ENCODE data around the gene IARS2.
"Not testable (repeated sequence)": the region's sequence is repeated elsewhere in the genome, so short reads cannot be mapped to it uniquely, and the experiment has no call there.

Gene IARS2

GRCh38 chr1:220160027-220160426, 66.1 kb downstream of the IARS2 start:
- H3K9me3 ChIP-seq (ENCODE audit: control extremely low read depth in 1 of 5, control insufficient read depth in 4 of 5, insufficient read depth in 2 of 5, low read depth in 1 of 5, low read length in 4 of 5) = no peaks in the 10 kb centered on the region
- H3K36me3 ChIP-seq (ENCODE audit: control insufficient read depth in 4 of 4, insufficient read depth in 4 of 4, low read length in 3 of 4) = peaks cover 17 to 60% (median 37%) of the 10 kb centered on the region in 4 experiments
- no CpG with 5 or more reads among the region's 1 CpG for WGBS (ENCODE audit: insufficient coverage)
- H3K4me3 ChIP-seq (ENCODE audit: control insufficient read depth in 1 of 7, extremely low read depth in 1 of 7, insufficient read depth in 4 of 7, low read depth in 2 of 7, low read length in 6 of 7) = no peak overlapping the region
- H3K27me3 ChIP-seq (replicated peaks in 2 of 5; ENCODE audit: control insufficient read depth in 4 of 5, insufficient read depth in 5 of 5, low read length in 4 of 5) = no peaks in the 10 kb centered on the region
- DNase-seq = no peak
- no peaks in the 10 kb centered on the region for H3K4me1 ChIP-seq (ENCODE audit: control extremely low read depth in 1 of 4, control insufficient read depth in 4 of 4, insufficient read depth in 4 of 4, low read length in 3 of 4)
- no peak overlapping the region for H3K27ac ChIP-seq (ENCODE audit: insufficient read depth in 1 of 2, low read depth in 1 of 2, low read length in 2 of 2, poor library complexity in 1 of 2, severe bottlenecking in 2 of 2)
- POLR2A ChIA-PET = no interaction called here
- CTCF ChIA-PET = interaction anchor here (1.7 to 1.9 kb wide), 2 partner anchors 9 to 10 kb away, joined by 4 to 9 read pairs; no protein-coding TSS in a partner anchor

- DNase-seq = no peak
- no CpG with 5 or more reads among the region's 1 CpG for WGBS (ENCODE audit: insufficient coverage)
- no peaks in the 10 kb centered on the region for H3K27me3 ChIP-seq (replicated peaks in 2 of 5; ENCODE audit: control insufficient read depth in 4 of 5, insufficient read depth in 5 of 5, low read length in 4 of 5)
- ChIA-PET CTCF (interaction anchor here (1.3 kb wide), 1 partner anchor 55 kb away, joined by 4 read pairs; no protein-coding TSS in a partner anchor), POLR2A (no interaction called here)
- H3K4me1 ChIP-seq (ENCODE audit: control extremely low read depth in 1 of 4, control insufficient read depth in 4 of 4, insufficient read depth in 4 of 4, low read length in 3 of 4) = no peaks in the 10 kb centered on the region
- peaks cover 14 to 56% (median 37%) of the 10 kb centered on the region in 4 experiments for H3K36me3 ChIP-seq (ENCODE audit: control insufficient read depth in 4 of 4, insufficient read depth in 4 of 4, low read length in 3 of 4)
- H3K9me3 ChIP-seq (ENCODE audit: control extremely low read depth in 1 of 5, control insufficient read depth in 4 of 5, insufficient read depth in 2 of 5, low read depth in 1 of 5, low read length in 4 of 5) = no peaks in the 10 kb centered on the region
- no peak overlapping the region for H3K4me3 ChIP-seq (ENCODE audit: control insufficient read depth in 1 of 7, extremely low read depth in 1 of 7, insufficient read depth in 4 of 7, low read depth in 2 of 7, low read length in 6 of 7)
- no peak overlapping the region for H3K27ac ChIP-seq (ENCODE audit: insufficient read depth in 1 of 2, low read depth in 1 of 2, low read length in 2 of 2, poor library complexity in 1 of 2, severe bottlenecking in 2 of 2)
These were observed 70.2 kb downstream of the IARS2 start for GRCh38 chr1:220164116-220164515.

- Histone ChIP-seq H3K27me3 (replicated peaks in 2 of 5; ENCODE audit: control insufficient read depth in 4 of 5, insufficient read depth in 5 of 5, low read length in 4 of 5) (no peaks in the 10 kb centered on the region), H3K27ac (ENCODE audit: insufficient read depth in 1 of 2, low read depth in 1 of 2, low read length in 2 of 2, poor library complexity in 1 of 2, severe bottlenecking in 2 of 2) (no peak overlapping the region), H3K36me3 (ENCODE audit: control insufficient read depth in 4 of 4, insufficient read depth in 4 of 4, low read length in 3 of 4) (peaks cover 14 to 59% (median 38%) of the 10 kb centered on the region in 4 experiments), H3K9me3 (ENCODE audit: control extremely low read depth in 1 of 5, control insufficient read depth in 4 of 5, insufficient read depth in 2 of 5, low read depth in 1 of 5, low read length in 4 of 5) (no peaks in the 10 kb centered on the region), H3K4me3 (ENCODE audit: control insufficient read depth in 1 of 7, extremely low read depth in 1 of 7, insufficient read depth in 4 of 7, low read depth in 2 of 7, low read length in 6 of 7) (no peak overlapping the region), H3K4me1 (ENCODE audit: control extremely low read depth in 1 of 4, control insufficient read depth in 4 of 4, insufficient read depth in 4 of 4, low read length in 3 of 4) (no peaks in the 10 kb centered on the region)
- ChIA-PET POLR2A (no interaction called here), CTCF (interaction anchor here (1.4 kb wide), 1 partner anchor 26 kb away, joined by 4 read pairs; no protein-coding TSS in a partner anchor)
- DNase-seq = no peak
- no CpG with 5 or more reads among the region's 2 CpGs for WGBS (ENCODE audit: insufficient coverage)
These were observed 70.6 kb downstream of the IARS2 start for GRCh38 chr1:220164517-220164916.

- no peak for DNase-seq
- H3K4me1 ChIP-seq (ENCODE audit: control extremely low read depth in 1 of 4, control insufficient read depth in 4 of 4, insufficient read depth in 4 of 4, low read length in 3 of 4) = no peaks in the 10 kb centered on the region
- WGBS (ENCODE audit: insufficient coverage) = 100% methylated on average over 2 of the region's 4 CpGs
- H3K4me3 ChIP-seq (ENCODE audit: control insufficient read depth in 1 of 7, extremely low read depth in 1 of 7, insufficient read depth in 4 of 7, low read depth in 2 of 7, low read length in 6 of 7) = no peak overlapping the region
- H3K36me3 ChIP-seq (ENCODE audit: control insufficient read depth in 4 of 4, insufficient read depth in 4 of 4, low read length in 3 of 4) = peaks cover 17 to 64% (median 43%) of the 10 kb centered on the region in 4 experiments
- no peaks in the 10 kb centered on the region for H3K9me3 ChIP-seq (ENCODE audit: control extremely low read depth in 1 of 5, control insufficient read depth in 4 of 5, insufficient read depth in 2 of 5, low read depth in 1 of 5, low read length in 4 of 5)
- ChIA-PET CTCF (no interaction called here), POLR2A (no interaction called here)
- no peaks in the 10 kb centered on the region for H3K27me3 ChIP-seq (replicated peaks in 2 of 5; ENCODE audit: control insufficient read depth in 4 of 5, insufficient read depth in 5 of 5, low read length in 4 of 5)
- H3K27ac ChIP-seq (ENCODE audit: insufficient read depth in 1 of 2, low read depth in 1 of 2, low read length in 2 of 2, poor library complexity in 1 of 2, severe bottlenecking in 2 of 2) = no peak overlapping the region
These were observed 72.9 kb downstream of the IARS2 start for GRCh38 chr1:220166853-220167252.

- H3K27ac ChIP-seq (ENCODE audit: insufficient read depth in 1 of 2, low read depth in 1 of 2, low read length in 2 of 2, poor library complexity in 1 of 2, severe bottlenecking in 2 of 2); H3K4me1 ChIP-seq (ENCODE audit: control extremely low read depth in 1 of 4, control insufficient read depth in 4 of 4, insufficient read depth in 4 of 4, low read length in 3 of 4); POLR2A ChIA-PET; DNase-seq; H3K9me3 ChIP-seq (ENCODE audit: control extremely low read depth in 1 of 5, control insufficient read depth in 4 of 5, insufficient read depth in 2 of 5, low read depth in 1 of 5, low read length in 4 of 5); H3K27me3 ChIP-seq (replicated peaks in 2 of 5; ENCODE audit: control insufficient read depth in 4 of 5, insufficient read depth in 5 of 5, low read length in 4 of 5); H3K4me3 ChIP-seq (ENCODE audit: control insufficient read depth in 1 of 7, extremely low read depth in 1 of 7, insufficient read depth in 4 of 7, low read depth in 2 of 7, low read length in 6 of 7): not testable (repeated sequence)
- 100% methylated on average over 1 of the region's 4 CpGs for WGBS (ENCODE audit: insufficient coverage)
- H3K36me3 ChIP-seq (ENCODE audit: control insufficient read depth in 4 of 4, insufficient read depth in 4 of 4, low read length in 3 of 4) = peaks cover 20 to 65% (median 43%) of the 10 kb centered on the region in 4 experiments
- CTCF ChIA-PET = interaction anchor here (0.9 kb wide), 1 partner anchor 9 kb away, joined by 4 read pairs; no protein-coding TSS in a partner anchor
These were observed 76.0 kb downstream of the IARS2 start for GRCh38 chr1:220169887-220170286.

- DNase-seq = no peak
- WGBS (ENCODE audit: insufficient coverage) = no CpG with 5 or more reads among the region's 1 CpG
- H3K36me3 ChIP-seq (ENCODE audit: control insufficient read depth in 4 of 4, insufficient read depth in 4 of 4, low read length in 3 of 4) = peaks cover 17 to 58% (median 39%) of the 10 kb centered on the region in 4 experiments
- no peak overlapping the region for H3K27ac ChIP-seq (ENCODE audit: insufficient read depth in 1 of 2, low read depth in 1 of 2, low read length in 2 of 2, poor library complexity in 1 of 2, severe bottlenecking in 2 of 2)
- POLR2A ChIA-PET = no interaction called here
- H3K4me3 ChIP-seq (ENCODE audit: control insufficient read depth in 1 of 7, extremely low read depth in 1 of 7, insufficient read depth in 4 of 7, low read depth in 2 of 7, low read length in 6 of 7) = no peak overlapping the region
- no peaks in the 10 kb centered on the region for H3K4me1 ChIP-seq (ENCODE audit: control extremely low read depth in 1 of 4, control insufficient read depth in 4 of 4, insufficient read depth in 4 of 4, low read length in 3 of 4)
- H3K9me3 ChIP-seq (ENCODE audit: control extremely low read depth in 1 of 5, control insufficient read depth in 4 of 5, insufficient read depth in 2 of 5, low read depth in 1 of 5, low read length in 4 of 5) = no peaks in the 10 kb centered on the region
- H3K27me3 ChIP-seq (replicated peaks in 2 of 5; ENCODE audit: control insufficient read depth in 4 of 5, insufficient read depth in 5 of 5, low read length in 4 of 5) = no peaks in the 10 kb centered on the region
- CTCF ChIA-PET = no interaction called here
These were observed 77.0 kb downstream of the IARS2 start for GRCh38 chr1:220170836-220171526.

- CTCF ChIA-PET = interaction anchor here (0.9 kb wide), 1 partner anchor 69 kb away, joined by 6 read pairs; no protein-coding TSS in a partner anchor
- WGBS (ENCODE audit: insufficient coverage) = 100% methylated on average over 1 of the region's 1 CpG
- H3K4me1 ChIP-seq (ENCODE audit: control extremely low read depth in 1 of 4, control insufficient read depth in 4 of 4, insufficient read depth in 4 of 4, low read length in 3 of 4) = no peaks in the 10 kb centered on the region
- no peak for DNase-seq
- H3K27me3 ChIP-seq (replicated peaks in 2 of 5; ENCODE audit: control insufficient read depth in 4 of 5, insufficient read depth in 5 of 5, low read length in 4 of 5) = no peaks in the 10 kb centered on the region
- no peak overlapping the region for H3K27ac ChIP-seq (ENCODE audit: insufficient read depth in 1 of 2, low read depth in 1 of 2, low read length in 2 of 2, poor library complexity in 1 of 2, severe bottlenecking in 2 of 2)
- H3K9me3 ChIP-seq (ENCODE audit: control extremely low read depth in 1 of 5, control insufficient read depth in 4 of 5, insufficient read depth in 2 of 5, low read depth in 1 of 5, low read length in 4 of 5) = no peaks in the 10 kb centered on the region
- POLR2A ChIA-PET = no interaction called here
- H3K4me3 ChIP-seq (ENCODE audit: control insufficient read depth in 1 of 7, extremely low read depth in 1 of 7, insufficient read depth in 4 of 7, low read depth in 2 of 7, low read length in 6 of 7) = no peak overlapping the region
- peaks cover 15 to 58% (median 38%) of the 10 kb centered on the region in 4 experiments for H3K36me3 ChIP-seq (ENCODE audit: control insufficient read depth in 4 of 4, insufficient read depth in 4 of 4, low read length in 3 of 4)
These were observed 82.6 kb downstream of the IARS2 start for GRCh38 chr1:220176540-220176939.

Data from common myeloid progenitor, CD34-positive (primary cell).